HepG2 (cell line): ENCODE measurements around the gene CDK2AP2. TPM values are rescaled to one million over a fixed set of nuclear protein-coding genes. Genes with fewer than 3 reads are reported as not detected.

Experiments
- BRF2 ChIP-seq: sonication (generic); formaldehyde crosslinking; IDR thresholded peaks from 2 replicates; pipeline ENCODE4 v1.8.1; 2022; ENCODE audit warnings: mild to moderate bottlenecking, missing genetic modification reagents
- ELF3 ChIP-seq: IDR thresholded peaks from 2 replicates; pipeline ENCODE4 v1.6.1; 2016; ENCODE audit warnings: missing genetic modification reagents, missing compliant biosample characterization
- FOXC1 ChIP-seq: sonication (generic); formaldehyde crosslinking; IDR thresholded peaks from 2 replicates; pipeline ENCODE4 v1.8.0; 2022; ENCODE audit warnings: mild to moderate bottlenecking, missing genetic modification reagents, borderline replicate concordance
- ISL2 ChIP-seq: sonication (generic); formaldehyde crosslinking; IDR thresholded peaks from 2 replicates; pipeline ENCODE4 v1.5.0; 2020; ENCODE audit warnings: missing genetic modification reagents
- KLF12 ChIP-seq: sonication (generic); formaldehyde crosslinking; IDR thresholded peaks from 2 replicates; pipeline ENCODE4 v1.4.0; 2020; ENCODE audit warnings: missing genetic modification reagents, borderline replicate concordance
- KLF13 ChIP-seq: sonication (generic); formaldehyde crosslinking; IDR thresholded peaks from 2 replicates; pipeline ENCODE4 v1.4.0; 2020; ENCODE audit warnings: mild to moderate bottlenecking, missing genetic modification reagents
- MYPOP ChIP-seq: sonication (generic); formaldehyde crosslinking; IDR thresholded peaks from 2 replicates; pipeline ENCODE4 v1.8.1; 2023; ENCODE audit warnings: mild to moderate bottlenecking, moderate library complexity, missing genetic modification reagents
- NAIF1 ChIP-seq: sonication (generic); formaldehyde crosslinking; IDR thresholded peaks from 2 replicates; pipeline ENCODE4 v1.5.0; 2020; ENCODE audit warnings: mild to moderate bottlenecking, missing genetic modification reagents, borderline replicate concordance
- PRDM15 ChIP-seq: sonication (generic); formaldehyde crosslinking; IDR thresholded peaks from 2 replicates; pipeline ENCODE4 v1.4.0; 2020; ENCODE audit warnings: missing genetic modification reagents
- ZBTB26 ChIP-seq: IDR thresholded peaks from 2 replicates; pipeline ENCODE4 v1.6.1; 2016; ENCODE audit warnings: missing compliant biosample characterization, missing genetic modification reagents, borderline replicate concordance
- ZFP90 ChIP-seq: sonication (generic); formaldehyde crosslinking; IDR thresholded peaks from 2 replicates; pipeline ENCODE4 v1.8.0; 2022; ENCODE audit warnings: missing genetic modification reagents, mild to moderate bottlenecking, inconsistent platforms, borderline replicate concordance
- ZFP91 ChIP-seq: sonication (generic); formaldehyde crosslinking; IDR thresholded peaks from 2 replicates; pipeline ENCODE4 v1.9.0; 2022; ENCODE audit warnings: missing genetic modification reagents, mild to moderate bottlenecking, borderline replicate concordance
- ZNF205 ChIP-seq: IDR thresholded peaks from 2 replicates; pipeline ENCODE4 v1.6.1; 2018; ENCODE audit warnings: missing biosample characterization, missing genetic modification reagents
- ZNF274 ChIP-seq: sonication (generic); formaldehyde crosslinking; IDR thresholded peaks from 2 replicates; pipeline ENCODE4 v1.5.1; 2020; ENCODE audit warnings: mild to moderate bottlenecking, missing genetic modification reagents
- ZNF3 ChIP-seq: IDR thresholded peaks from 2 replicates; pipeline ENCODE4 v1.7.0; 2017; ENCODE audit warnings: inconsistent platforms
- ZNF33A ChIP-seq: sonication (generic); formaldehyde crosslinking; IDR thresholded peaks from 2 replicates; pipeline ENCODE4 v1.5.1; 2020; ENCODE audit warnings: missing genetic modification reagents, mild to moderate bottlenecking, moderate library complexity, borderline replicate concordance
- ZNF577 ChIP-seq: sonication (generic); formaldehyde crosslinking; IDR thresholded peaks from 2 replicates; pipeline ENCODE4 v1.4.0; 2020; ENCODE audit warnings: mild to moderate bottlenecking, low read depth, missing genetic modification reagents, borderline replicate concordance
- ZNF670 ChIP-seq: sonication (generic); formaldehyde crosslinking; IDR thresholded peaks from 2 replicates; pipeline ENCODE4 v1.8.0; 2022; ENCODE audit warnings: mild to moderate bottlenecking, missing genetic modification reagents, borderline replicate concordance
- ZNF761 ChIP-seq: sonication (generic); formaldehyde crosslinking; conservative IDR thresholded peaks from 2 replicates; pipeline ENCODE4 v1.4.0; 2020; ENCODE audit warnings: mild to moderate bottlenecking, missing genetic modification reagents
- ZNF776 ChIP-seq: sonication (generic); formaldehyde crosslinking; IDR thresholded peaks from 2 replicates; pipeline ENCODE4 v1.4.0; 2020; ENCODE audit warnings: mild to moderate bottlenecking, missing genetic modification reagents
- ZSCAN25 ChIP-seq: sonication (generic); formaldehyde crosslinking; IDR thresholded peaks from 2 replicates; pipeline ENCODE4 v1.8.0; 2022; ENCODE audit warnings: mild to moderate bottlenecking, missing genetic modification reagents
- polyA plus RNA-seq, 8 experiments: library from polyadenylated mRNA; depleted of rRNA in 3 of 8; stranded (reverse) in 7 of 8; unstranded in 1 of 8; fragments of >200 nt; fragmentation: Illumina TruSeq in 4 of 8; extraction: Trizol in 4 of 8; gene quantifications; 2 replicates each; pipeline versions ENCODE4 v1.2.1 to v1.2.3, GENCODE V29; 2011 to 2016; ENCODE audit warnings: low read depth in 4 of 8, missing spikeins in 1 of 8, mixed read lengths in 1 of 8; ENCODE audit not compliant: insufficient read depth in 1 of 8
- total RNA-seq, 5 experiments: library from RNA; depleted of rRNA; stranded (reverse); fragments of >200 nt; fragmentation: Illumina TruSeq; extraction: Trizol; gene quantifications; 2 replicates each; pipeline ENCODE4 v1.2.3, GENCODE V29; 2016; ENCODE audit warnings: low read depth in 1 of 5

The CDK2AP2 gene
- total and polyA plus RNA-seq, 2 of the 13 experiments (the other 11 are each of a cell fraction or from before 2014, with no cell fraction given), result 15.0 to 23.2 TPM

GRCh38 chr11:67507242-67507863 lies 609 bp downstream of the CDK2AP2 start (continued):
- TF ChIP-seq ZNF761 (no peak), MYPOP (CRISPR knock-in tag) (no peak), ZNF670 (CRISPR knock-in tag) (0 out of 2 replicates have a peak, but pooled peaks have one; percentile 18), KLF13 (CRISPR knock-in tag) (0 out of 2 replicates have a peak, but pooled peaks have one; percentile 86), ZFP90 (CRISPR knock-in tag) (no peak), ISL2 (CRISPR knock-in tag) (no peak), NAIF1 (CRISPR knock-in tag) (0 out of 2 replicates have a peak, but pooled peaks have one; percentile 30), KLF12 (CRISPR knock-in tag) (no peak), PRDM15 (CRISPR knock-in tag) (no peak), ZFP91 (CRISPR knock-in tag) (peak; percentile 8; the same call in 1 of the 2 replicates), BRF2 (CRISPR knock-in tag) (no peak), FOXC1 (CRISPR knock-in tag) (no peak), ZNF776 (CRISPR knock-in tag) (no peak), ZNF33A (0 out of 2 replicates have a peak, but pooled peaks have one; percentile 75), ZSCAN25 (CRISPR knock-in tag) (no peak), ZNF577 (CRISPR knock-in tag) (no peak), ZNF205 (CRISPR knock-in tag) (no peak), ZNF274 (CRISPR knock-in tag) (no peak; the same call in 1 of the 2 replicates), ZNF3 (CRISPR knock-in tag) (no peak), ELF3 (CRISPR knock-in tag) (no peak), ZBTB26 (CRISPR knock-in tag) (no peak)
